Subcutaneous abdominal adipose tissue (tissue), 5 donors: Measurements from ENCODE around the gene KLF12.

Source experiments
- H3K27ac ChIP-seq: one replicate; pipeline ENCODE4 v1.7.0; 2013; ENCODE audit warnings: low read depth, mild to moderate bottlenecking, inconsistent platforms, low read length, moderate library complexity
- H3K27me3 ChIP-seq, 5 donors: one replicate each; pipeline ENCODE4 v1.7.0; 2013; ENCODE audit warnings: low read length in 5 of 5, inconsistent platforms in 1 of 5; ENCODE audit not compliant: control insufficient read depth in 5 of 5, insufficient read depth in 4 of 5
- H3K36me3 ChIP-seq, 5 donors: one replicate each; pipeline ENCODE4 v1.7.0; 2013; ENCODE audit warnings: low read length in 5 of 5; ENCODE audit not compliant: control insufficient read depth in 5 of 5, insufficient read depth in 5 of 5
- H3K4me1 ChIP-seq, 5 donors: one replicate each; pipeline ENCODE4 v1.7.0; 2013; ENCODE audit warnings: low read length in 5 of 5, mild to moderate bottlenecking in 3 of 5, moderate library complexity in 1 of 5; ENCODE audit not compliant: control insufficient read depth in 5 of 5, insufficient read depth in 5 of 5
- H3K4me3 ChIP-seq, 5 donors: one replicate each; pipeline ENCODE4 v1.7.0; 2013; ENCODE audit warnings: low read length in 5 of 5, low read depth in 1 of 5
- H3K9ac ChIP-seq, 5 donors: one replicate each; pipeline ENCODE4 v1.7.0; 2013; ENCODE audit warnings: low read length in 5 of 5, mild to moderate bottlenecking in 4 of 5, moderate library complexity in 3 of 5
- H3K9me3 ChIP-seq, 5 donors: one replicate each; pipeline ENCODE4 v1.7.0; 2013; ENCODE audit warnings: low read length in 5 of 5; ENCODE audit not compliant: control insufficient read depth in 5 of 5
- donor health status: healthy.
- donor health status: healthy.
- donor health status: healthy.
- donor health status: healthy.
- donor health status: healthy.

The KLF12 gene

GRCh38 chr13:74158571-74159352 lies 24.6 kb upstream of the KLF12 start:
- no peaks in the 10 kb centered on the region for H3K36me3 ChIP-seq
- peaks cover 0 to 3% (median 0%) of the 10 kb centered on the region in 5 donors for H3K27me3 ChIP-seq
- H3K9ac ChIP-seq = no peak overlapping the region
- no peak overlapping the region for H3K27ac ChIP-seq
- no peaks in the 10 kb centered on the region for H3K9me3 ChIP-seq
- no peak overlapping the region for H3K4me3 ChIP-seq
- no peaks in the 10 kb centered on the region for H3K4me1 ChIP-seq

- Histone ChIP-seq H3K27ac (no peak overlapping the region), H3K36me3 (no peaks in the 10 kb centered on the region), H3K4me1 (no peaks in the 10 kb centered on the region), H3K27me3 (peaks cover 0 to 3% (median 0%) of the 10 kb centered on the region in 5 donors), H3K9ac (no peak overlapping the region), H3K9me3 (no peaks in the 10 kb centered on the region), H3K4me3 (no peak overlapping the region)
Measured at GRCh38 chr13:74158028-74158427, 23.8 kb upstream of the KLF12 start.

- Histone ChIP-seq H3K27me3 (peaks cover 0 to 3% (median 0%) of the 10 kb centered on the region in 5 donors), H3K4me1 (no peaks in the 10 kb centered on the region), H3K9me3 (no peaks in the 10 kb centered on the region), H3K4me3 (no peak overlapping the region), H3K27ac (no peak overlapping the region), H3K36me3 (no peaks in the 10 kb centered on the region), H3K9ac (no peak overlapping the region)
Measured at GRCh38 chr13:74154981-74155380, 20.8 kb upstream of the KLF12 start.

- Histone ChIP-seq H3K9ac (no peak overlapping the region), H3K27ac (no peak overlapping the region)
Measured at GRCh38 chr13:74153316-74153715, 19.1 kb upstream of the KLF12 start.

GRCh38 chr13:74151859-74152258 lies 17.7 kb upstream of the KLF12 start:
- Histone ChIP-seq H3K27me3 (peaks cover 0 to 3% (median 0%) of the 10 kb centered on the region in 5 donors), H3K9me3 (no peaks in the 10 kb centered on the region)

More at GRCh38 chr13:74153316-74153715, 19.1 kb upstream of the KLF12 start:
- Histone ChIP-seq H3K4me3 (no peak overlapping the region), H3K36me3 (no peaks in the 10 kb centered on the region), H3K27me3 (peaks cover 0 to 3% (median 0%) of the 10 kb centered on the region in 5 donors), H3K9me3 (no peaks in the 10 kb centered on the region), H3K4me1 (no peaks in the 10 kb centered on the region)

GRCh38 chr13:74148352-74148751 lies 14.1 kb upstream of the KLF12 start:
- Histone ChIP-seq H3K27ac (no peak overlapping the region), H3K27me3 (no peaks in the 10 kb centered on the region), H3K9me3 (no peaks in the 10 kb centered on the region), H3K9ac (no peak overlapping the region), H3K4me3 (no peak overlapping the region), H3K4me1 (peaks cover 0 to 7% (median 0%) of the 10 kb centered on the region in 5 donors), H3K36me3 (no peaks in the 10 kb centered on the region)

More at GRCh38 chr13:74151859-74152258, 17.7 kb upstream of the KLF12 start:
- Histone ChIP-seq H3K4me3 (no peak overlapping the region), H3K27ac (no peak overlapping the region), H3K36me3 (no peaks in the 10 kb centered on the region), H3K4me1 (peaks cover 0 to 7% (median 0%) of the 10 kb centered on the region in 5 donors), H3K9ac (no peak overlapping the region)

- Histone ChIP-seq H3K9me3 (no peaks in the 10 kb centered on the region), H3K36me3 (no peaks in the 10 kb centered on the region)
Measured at GRCh38 chr13:74145249-74145975, 11.2 kb upstream of the KLF12 start.

GRCh38 chr13:74144269-74144668 lies 10.1 kb upstream of the KLF12 start:
- Histone ChIP-seq H3K9me3 (no peaks in the 10 kb centered on the region), H3K4me3 (no peak overlapping the region), H3K36me3 (no peaks in the 10 kb centered on the region), H3K4me1 (peaks cover 0 to 7% (median 0%) of the 10 kb centered on the region in 5 donors), H3K27ac (no peak overlapping the region), H3K9ac (no peak overlapping the region), H3K27me3 (no peaks in the 10 kb centered on the region)

More at GRCh38 chr13:74145249-74145975, 11.2 kb upstream of the KLF12 start:
- H3K27ac ChIP-seq = no peak overlapping the region
- H3K4me1 ChIP-seq = peaks cover 0 to 7% (median 0%) of the 10 kb centered on the region in 5 donors
- no peaks in the 10 kb centered on the region for H3K27me3 ChIP-seq
- no peak overlapping the region for H3K4me3 ChIP-seq
- no peak overlapping the region for H3K9ac ChIP-seq

- H3K27me3 ChIP-seq = no peaks in the 10 kb centered on the region
- no peaks in the 10 kb centered on the region for H3K9me3 ChIP-seq
- no peaks in the 10 kb centered on the region for H3K36me3 ChIP-seq
- peaks cover 0 to 3% (median 0%) of the 10 kb centered on the region in 5 donors for H3K4me1 ChIP-seq
- H3K27ac ChIP-seq = no peak overlapping the region
- no peak overlapping the region for H3K9ac ChIP-seq
- no peak overlapping the region for H3K4me3 ChIP-seq
Measured at GRCh38 chr13:74142257-74142656, 8.1 kb upstream of the KLF12 start.

GRCh38 chr13:74138241-74138640 lies 4.0 kb upstream of the KLF12 start:
- Histone ChIP-seq H3K36me3 (no peaks in the 10 kb centered on the region), H3K27ac (no peak overlapping the region), H3K9me3 (no peaks in the 10 kb centered on the region)

More at GRCh38 chr13:74138241-74138640, 4.0 kb upstream of the KLF12 start:
- Histone ChIP-seq H3K4me3 (no peak overlapping the region), H3K27me3 (no peaks in the 10 kb centered on the region), H3K4me1 (peaks cover 0 to 19% (median 15%) of the 10 kb centered on the region in 5 donors), H3K9ac (no peak overlapping the region)
